ENCODE results near the gene DGKD.

DNA sequence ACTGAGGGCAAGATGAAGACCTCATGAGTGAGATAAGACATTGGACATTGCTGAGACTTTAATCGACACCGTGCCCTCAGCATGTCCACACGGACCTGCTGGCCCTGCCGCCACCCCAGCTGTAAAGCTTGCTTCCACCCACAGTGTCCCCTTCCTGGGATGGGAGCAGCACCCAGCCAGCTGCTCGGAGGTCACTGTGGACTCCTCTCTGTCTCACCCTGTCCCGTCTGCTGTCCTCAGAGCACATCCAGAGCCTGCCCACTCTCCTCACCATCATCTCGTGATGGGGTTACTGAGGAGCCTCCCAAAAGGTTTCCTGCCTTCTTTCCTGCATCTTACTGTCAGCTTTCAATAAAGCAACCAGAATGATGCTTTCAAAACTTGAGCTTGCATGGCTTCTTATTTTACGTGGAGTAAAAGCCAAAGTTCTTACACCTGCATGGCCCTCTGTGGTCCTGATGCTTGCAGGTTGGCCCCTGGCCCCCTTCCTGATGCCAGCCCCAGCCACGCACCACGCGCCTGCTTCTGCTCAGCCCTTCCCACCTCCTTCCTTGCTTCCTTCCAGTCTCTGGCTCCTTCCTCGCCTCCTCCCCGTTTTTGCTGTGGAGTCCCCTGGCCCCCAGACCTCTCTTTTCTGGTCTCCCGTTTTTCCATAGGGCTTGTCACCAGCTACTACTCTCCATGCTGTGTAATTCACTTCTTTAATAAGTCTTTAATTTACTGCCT lies 67.0 kb downstream of the DGKD start:
- TF ChIP-seq, protein P1, sequence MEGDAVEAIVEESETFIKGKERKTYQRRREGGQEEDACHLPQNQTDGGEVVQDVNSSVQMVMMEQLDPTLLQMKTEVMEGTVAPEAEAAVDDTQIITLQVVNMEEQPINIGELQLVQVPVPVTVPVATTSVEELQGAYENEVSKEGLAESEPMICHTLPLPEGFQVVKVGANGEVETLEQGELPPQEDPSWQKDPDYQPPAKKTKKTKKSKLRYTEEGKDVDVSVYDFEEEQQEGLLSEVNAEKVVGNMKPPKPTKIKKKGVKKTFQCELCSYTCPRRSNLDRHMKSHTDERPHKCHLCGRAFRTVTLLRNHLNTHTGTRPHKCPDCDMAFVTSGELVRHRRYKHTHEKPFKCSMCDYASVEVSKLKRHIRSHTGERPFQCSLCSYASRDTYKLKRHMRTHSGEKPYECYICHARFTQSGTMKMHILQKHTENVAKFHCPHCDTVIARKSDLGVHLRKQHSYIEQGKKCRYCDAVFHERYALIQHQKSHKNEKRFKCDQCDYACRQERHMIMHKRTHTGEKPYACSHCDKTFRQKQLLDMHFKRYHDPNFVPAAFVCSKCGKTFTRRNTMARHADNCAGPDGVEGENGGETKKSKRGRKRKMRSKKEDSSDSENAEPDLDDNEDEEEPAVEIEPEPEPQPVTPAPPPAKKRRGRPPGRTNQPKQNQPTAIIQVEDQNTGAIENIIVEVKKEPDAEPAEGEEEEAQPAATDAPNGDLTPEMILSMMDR (IDR thresholded peaks at IDR 0.05), result no peak
- TF ChIP-seq POLR2AphosphoS5 (IDR thresholded peaks at IDR 0.05) (no peak), POLR2A (IDR thresholded peaks at IDR 0.05) (no peak)

All from prostate gland (tissue), 2 donors.